Colonic mucosa (tissue), 4 donors: ENCODE measurements around the gene FAM219A. TPM values are rescaled to one million over a fixed set of nuclear protein-coding genes. Genes with fewer than 3 reads are reported as not detected.
"Not testable (repeated sequence)": the region's sequence is repeated elsewhere in the genome, so short reads cannot be mapped to it uniquely, and the experiment has no call there.

Experiments
- DNase-seq: peaks from one replicate; pipeline ENCODE4 v3.0.0-alpha.2; 2020
- H3K27ac ChIP-seq: fragments of 200-600 bp; one replicate; pipeline ENCODE4 v1.8.0; 2021
- H3K27me3 ChIP-seq: fragments of 200-600 bp; one replicate; pipeline ENCODE4 v1.8.0; 2021
- H3K36me3 ChIP-seq: fragments of 200-600 bp; one replicate; pipeline ENCODE4 v1.8.0; 2021
- H3K4me1 ChIP-seq: fragments of 200-600 bp; one replicate; pipeline ENCODE4 v1.8.0; 2021; ENCODE audit warnings: mild to moderate bottlenecking
- H3K4me3 ChIP-seq: fragments of 200-600 bp; one replicate; pipeline ENCODE4 v1.8.0; 2021
- H3K9ac ChIP-seq, 2 donors: one replicate each; pipeline ENCODE4 v1.7.0; 2013; ENCODE audit warnings: control low read depth in 2 of 2, low read depth in 2 of 2, low read length in 2 of 2
- H3K9me3 ChIP-seq: fragments of 200-600 bp; one replicate; pipeline ENCODE4 v1.8.0; 2021
- intact Hi-C: fragments of 100-400 bp; cut with DNase I; formaldehyde crosslinking; loops from one replicate; pipeline ENCODE4 v1.14.1; 2022
- total RNA-seq, 2 donors: library from RNA; stranded (reverse); fragmentation: NEBNext Ultra II Directional in 1 of 2; extraction: Animal tissue kit (Norgen Biotek cat#: 25700) in 1 of 2; gene quantifications; one replicate each; pipeline ENCODE4 v1.2.1, GENCODE V29; 2021
- TF ChIP-seq, protein P1 (sequence below): fragments of 200-600 bp; IDR thresholded peaks from one replicate; pipeline ENCODE4 v1.8.0; 2022; ENCODE audit warnings: antibody characterized with exemption, mild to moderate bottlenecking
- donor health status: healthy.
- donor health status: DM: no; HTN: no; CAD: no.
- donor health status: DM: no; HTN: no; CAD: no.

Gene FAM219A
- total RNA-seq, 2 donors from 2014 or later: 6.3 to 7.5 TPM

DNA sequence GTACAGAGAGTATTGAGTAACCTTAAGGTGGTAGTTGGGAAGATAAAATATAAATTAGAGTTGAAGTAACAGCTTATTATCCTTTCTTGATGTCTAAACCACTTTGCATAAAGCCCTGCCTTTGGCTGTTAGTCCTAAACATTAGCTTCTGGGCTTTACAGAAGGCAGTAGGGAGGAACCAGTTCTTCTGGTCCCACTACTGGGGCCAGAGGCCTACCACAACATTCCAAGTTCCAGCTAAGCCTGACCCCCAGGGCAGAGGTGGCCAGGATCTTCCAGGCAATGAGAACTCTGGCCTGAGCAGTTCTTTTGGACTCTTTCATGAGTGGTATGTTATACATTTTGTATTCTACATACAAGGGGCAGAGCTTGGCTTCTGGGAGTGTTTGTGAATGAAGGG is 26.3 kb upstream of the FAM219A start:
- Histone ChIP-seq H3K4me3 (no peak overlapping the region), H3K27me3 (no peaks in the 10 kb centered on the region), H3K36me3 (no peaks in the 10 kb centered on the region), H3K27ac (no peak overlapping the region), H3K9ac (no peak overlapping the region), H3K9me3 (no peaks in the 10 kb centered on the region), H3K4me1 (no peaks in the 10 kb centered on the region)
- TF ChIP-seq, protein P1, sequence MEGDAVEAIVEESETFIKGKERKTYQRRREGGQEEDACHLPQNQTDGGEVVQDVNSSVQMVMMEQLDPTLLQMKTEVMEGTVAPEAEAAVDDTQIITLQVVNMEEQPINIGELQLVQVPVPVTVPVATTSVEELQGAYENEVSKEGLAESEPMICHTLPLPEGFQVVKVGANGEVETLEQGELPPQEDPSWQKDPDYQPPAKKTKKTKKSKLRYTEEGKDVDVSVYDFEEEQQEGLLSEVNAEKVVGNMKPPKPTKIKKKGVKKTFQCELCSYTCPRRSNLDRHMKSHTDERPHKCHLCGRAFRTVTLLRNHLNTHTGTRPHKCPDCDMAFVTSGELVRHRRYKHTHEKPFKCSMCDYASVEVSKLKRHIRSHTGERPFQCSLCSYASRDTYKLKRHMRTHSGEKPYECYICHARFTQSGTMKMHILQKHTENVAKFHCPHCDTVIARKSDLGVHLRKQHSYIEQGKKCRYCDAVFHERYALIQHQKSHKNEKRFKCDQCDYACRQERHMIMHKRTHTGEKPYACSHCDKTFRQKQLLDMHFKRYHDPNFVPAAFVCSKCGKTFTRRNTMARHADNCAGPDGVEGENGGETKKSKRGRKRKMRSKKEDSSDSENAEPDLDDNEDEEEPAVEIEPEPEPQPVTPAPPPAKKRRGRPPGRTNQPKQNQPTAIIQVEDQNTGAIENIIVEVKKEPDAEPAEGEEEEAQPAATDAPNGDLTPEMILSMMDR: no peak
- no peak for DNase-seq
- intact Hi-C loops: no loop called here

DNA sequence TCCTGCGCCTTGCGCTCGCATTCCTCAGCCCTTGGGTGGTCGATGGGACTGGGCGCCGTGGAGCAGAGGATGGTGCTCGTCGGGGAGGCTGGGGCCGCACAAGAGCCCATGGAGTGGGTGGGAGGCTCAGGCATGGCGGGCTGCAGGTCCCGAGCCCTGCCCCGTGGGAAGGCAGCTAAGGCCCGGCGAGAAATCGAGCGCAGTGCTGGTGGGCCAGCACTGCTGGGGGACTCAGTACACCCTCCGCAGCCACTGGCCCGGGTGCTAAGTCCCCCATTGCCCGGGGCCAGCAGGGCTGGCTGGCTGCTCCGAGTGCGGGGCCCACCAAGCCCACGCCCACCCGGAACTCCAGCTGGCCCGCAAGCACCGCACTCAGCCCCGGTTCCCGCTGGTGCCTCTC is 24.4 kb upstream of the FAM219A start:
- H3K36me3 ChIP-seq, H3K9ac ChIP-seq, H3K27me3 ChIP-seq, intact Hi-C loops, DNase-seq, H3K27ac ChIP-seq, H3K4me3 ChIP-seq, H3K4me1 ChIP-seq, H3K9me3 ChIP-seq: not testable (repeated sequence)

DNA sequence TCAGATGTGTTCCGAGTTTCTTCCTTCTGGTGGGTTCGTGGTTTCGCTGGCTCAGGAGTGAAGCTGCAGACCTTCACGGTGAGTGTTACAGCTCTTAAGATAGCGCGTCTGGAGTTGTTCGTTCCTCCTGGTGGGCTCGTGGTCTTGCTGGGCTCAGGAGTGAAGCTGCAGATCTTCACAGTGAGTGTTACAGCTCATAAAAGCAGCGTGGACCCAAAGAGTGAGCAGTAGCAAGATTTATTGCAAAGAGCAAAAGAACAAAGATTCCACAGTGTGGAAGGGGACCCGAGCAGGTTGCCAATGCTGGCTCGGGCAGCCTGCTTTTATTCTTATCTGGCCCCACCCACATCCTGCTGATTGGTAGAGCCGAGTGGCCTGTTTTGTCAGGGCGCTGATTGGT is 23.2 kb upstream of the FAM219A start:
- H3K9me3 ChIP-seq, H3K4me3 ChIP-seq, H3K36me3 ChIP-seq, H3K9ac ChIP-seq, intact Hi-C loops, H3K27ac ChIP-seq, H3K27me3 ChIP-seq, H3K4me1 ChIP-seq, DNase-seq: not testable (repeated sequence)

DNA sequence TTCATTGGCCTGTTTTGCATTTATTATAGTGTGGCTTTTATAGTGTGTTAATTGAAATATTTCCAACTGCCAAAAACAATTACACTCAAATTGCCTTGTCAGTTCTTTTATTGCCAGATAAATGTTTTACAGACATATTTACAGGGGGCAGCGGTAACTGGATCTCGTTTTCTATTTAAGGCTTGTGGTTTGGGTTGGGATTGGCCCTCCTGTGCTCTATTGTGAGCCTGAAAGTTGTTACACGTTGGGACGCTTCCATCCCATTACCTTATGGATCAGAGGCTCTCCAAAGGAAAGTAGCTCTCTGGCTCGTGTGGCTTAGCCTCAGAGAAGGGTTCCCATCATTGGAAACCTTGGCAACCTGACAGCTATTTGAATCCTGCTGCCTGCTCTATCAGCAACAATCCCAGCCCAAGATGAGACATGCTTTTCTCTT is 21.1 kb upstream of the FAM219A start:
- Histone ChIP-seq H3K4me1 (no peaks in the 10 kb centered on the region), H3K36me3 (no peaks in the 10 kb centered on the region), H3K4me3 (no peak overlapping the region), H3K9ac (no peak overlapping the region), H3K9me3 (no peaks in the 10 kb centered on the region), H3K27me3 (no peaks in the 10 kb centered on the region), H3K27ac (no peak overlapping the region)
- intact Hi-C loops: no loop called here
- no peak for DNase-seq
- TF ChIP-seq, protein P1: no peak

DNA sequence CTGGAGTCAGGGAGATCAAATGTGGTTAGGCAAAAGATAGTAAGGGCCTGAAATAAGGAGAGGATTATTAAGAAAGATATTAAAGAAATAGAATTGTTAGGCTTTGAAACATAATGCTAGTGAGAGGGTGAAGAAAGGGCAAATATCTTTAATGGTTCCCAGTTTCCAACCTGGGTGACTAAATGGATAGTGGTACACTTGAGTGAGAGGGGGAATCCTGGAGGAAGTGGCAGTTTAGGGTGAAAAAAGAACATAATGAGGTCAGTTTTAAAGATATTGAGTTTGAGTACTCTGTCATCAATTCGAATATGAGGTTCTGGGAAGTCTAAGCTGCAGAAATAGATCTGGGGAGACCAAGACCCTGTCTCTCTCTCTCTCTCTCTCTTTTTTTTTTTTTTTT is 19.2 kb upstream of the FAM219A start:
- Histone ChIP-seq H3K27me3 (no peaks in the 10 kb centered on the region), H3K36me3 (no peaks in the 10 kb centered on the region), H3K27ac (no peak overlapping the region), H3K9me3 (no peaks in the 10 kb centered on the region), H3K4me3 (no peak overlapping the region), H3K4me1 (no peaks in the 10 kb centered on the region), H3K9ac (no peak overlapping the region)
- DNase-seq: no peak
- TF ChIP-seq, protein P1: no peak
- intact Hi-C loops: no loop called here

DNA sequence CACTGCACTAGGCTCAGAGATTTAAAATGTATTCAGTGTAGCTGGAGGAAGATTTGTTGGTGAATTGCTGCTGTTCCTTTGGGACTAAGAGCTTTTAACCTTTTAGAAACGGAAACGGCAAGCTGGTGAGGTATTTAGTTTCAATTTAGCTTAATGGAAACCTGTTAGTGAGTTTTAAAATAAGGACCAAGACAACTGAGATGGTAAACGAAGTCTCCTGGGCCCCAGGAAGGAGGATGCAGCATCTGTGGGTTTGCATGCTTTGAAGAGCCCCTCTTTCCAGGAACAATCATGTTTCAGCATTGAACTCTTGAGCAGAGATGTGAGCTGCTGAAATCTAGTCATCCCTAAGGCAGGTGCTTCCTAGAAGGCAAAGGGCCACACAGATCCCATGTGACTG is 16.7 kb upstream of the FAM219A start:
- Histone ChIP-seq H3K9ac (no peak overlapping the region), H3K27me3 (no peaks in the 10 kb centered on the region), H3K9me3 (no peaks in the 10 kb centered on the region), H3K4me1 (no peaks in the 10 kb centered on the region), H3K27ac (no peak overlapping the region), H3K4me3 (no peak overlapping the region), H3K36me3 (no peaks in the 10 kb centered on the region)
- intact Hi-C loops: no loop called here
- no peak for DNase-seq
- TF ChIP-seq, protein P1: no peak

DNA sequence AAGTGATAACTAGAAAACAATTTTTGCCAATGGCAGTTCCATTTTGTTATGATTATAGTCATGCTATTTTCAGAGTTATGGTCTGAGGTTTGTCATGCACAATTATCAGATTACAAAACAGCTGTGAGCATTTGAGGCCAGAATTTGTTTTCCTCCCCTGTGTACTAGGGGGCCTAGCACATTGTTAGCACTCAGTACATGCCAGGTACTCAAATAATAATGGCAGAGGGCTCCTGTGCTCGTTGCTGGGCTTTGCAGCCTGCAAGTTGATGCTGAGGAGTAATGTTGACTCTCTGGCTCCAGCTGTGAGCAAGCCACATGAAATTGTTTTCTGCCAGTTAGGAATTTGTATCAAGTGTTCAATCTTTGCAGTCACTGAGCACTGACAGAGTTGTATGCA is 7.1 kb upstream of the FAM219A start:
- Histone ChIP-seq H3K9me3 (no peaks in the 10 kb centered on the region), H3K27me3 (no peaks in the 10 kb centered on the region), H3K9ac (no peak overlapping the region), H3K36me3 (no peaks in the 10 kb centered on the region), H3K27ac (no peak overlapping the region), H3K4me3 (no peak overlapping the region), H3K4me1 (no peaks in the 10 kb centered on the region)
- no peak for DNase-seq
- TF ChIP-seq, protein P1: no peak
- intact Hi-C loops: no loop called here
